ENCODE results near the gene TMEM165. TPM values are rescaled to one million over a fixed set of nuclear protein-coding genes. Genes with fewer than 3 reads are reported as not detected.

TMEM165 gene
- polyA plus RNA-seq, 1 donor from 2014 or later = 102 TPM

DNA sequence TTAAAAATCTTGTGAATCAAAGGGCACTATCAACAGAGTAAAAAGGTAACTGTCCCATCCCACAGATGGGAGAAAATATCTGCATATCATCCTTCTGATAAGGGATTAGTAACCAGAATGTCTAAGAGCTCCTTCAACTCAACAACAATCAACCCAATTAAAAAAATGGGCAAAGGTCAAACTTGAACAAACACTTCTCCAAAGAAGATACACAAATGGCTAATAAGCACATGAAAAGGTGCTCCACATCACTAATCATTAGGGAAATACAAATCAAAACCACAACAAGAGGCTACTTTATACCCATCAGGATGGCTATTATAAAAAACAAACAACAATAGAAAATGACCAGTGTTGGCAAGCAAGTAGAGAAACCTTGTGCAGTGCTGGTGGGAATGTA lies 43.3 kb downstream of the TMEM165 start:
- Histone ChIP-seq H3K27ac (ENCODE audit: low read length) (no peak overlapping the region), H4K20me1 (ENCODE audit: insufficient read depth) (no peaks in the 10 kb centered on the region), H3K27me3 (ENCODE audit: insufficient read depth, low read depth, low read length) (no peaks in the 10 kb centered on the region), H3K9me3 (ENCODE audit: low read length) (no peaks in the 10 kb centered on the region), H3K79me2 (replicated peaks; ENCODE audit: insufficient read depth, low read length) (no peaks in the 10 kb centered on the region), H2AFZ (ENCODE audit: low read depth, low read length) (no peak overlapping the region), H3K9me2 (ENCODE audit: insufficient read depth, low read length) (no peaks in the 10 kb centered on the region), H3K4me3 (ENCODE audit: low read length) (no peak overlapping the region), H3K9ac (ENCODE audit: low read length) (no peak overlapping the region), H3K4me2 (ENCODE audit: low read length) (no peak overlapping the region), H3F3A (ENCODE audit: insufficient read depth, low read length, poor library complexity, severe bottlenecking) (no peaks in the 10 kb centered on the region), H3K36me3 (ENCODE audit: insufficient read depth, low read length) (peaks cover 13% of the 10 kb centered on the region)
- TF ChIP-seq, protein P1, sequence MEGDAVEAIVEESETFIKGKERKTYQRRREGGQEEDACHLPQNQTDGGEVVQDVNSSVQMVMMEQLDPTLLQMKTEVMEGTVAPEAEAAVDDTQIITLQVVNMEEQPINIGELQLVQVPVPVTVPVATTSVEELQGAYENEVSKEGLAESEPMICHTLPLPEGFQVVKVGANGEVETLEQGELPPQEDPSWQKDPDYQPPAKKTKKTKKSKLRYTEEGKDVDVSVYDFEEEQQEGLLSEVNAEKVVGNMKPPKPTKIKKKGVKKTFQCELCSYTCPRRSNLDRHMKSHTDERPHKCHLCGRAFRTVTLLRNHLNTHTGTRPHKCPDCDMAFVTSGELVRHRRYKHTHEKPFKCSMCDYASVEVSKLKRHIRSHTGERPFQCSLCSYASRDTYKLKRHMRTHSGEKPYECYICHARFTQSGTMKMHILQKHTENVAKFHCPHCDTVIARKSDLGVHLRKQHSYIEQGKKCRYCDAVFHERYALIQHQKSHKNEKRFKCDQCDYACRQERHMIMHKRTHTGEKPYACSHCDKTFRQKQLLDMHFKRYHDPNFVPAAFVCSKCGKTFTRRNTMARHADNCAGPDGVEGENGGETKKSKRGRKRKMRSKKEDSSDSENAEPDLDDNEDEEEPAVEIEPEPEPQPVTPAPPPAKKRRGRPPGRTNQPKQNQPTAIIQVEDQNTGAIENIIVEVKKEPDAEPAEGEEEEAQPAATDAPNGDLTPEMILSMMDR (IDR thresholded peaks at IDR 0.05; ENCODE audit: poor library complexity, severe bottlenecking) = no peak
- TF ChIP-seq, protein P2, sequence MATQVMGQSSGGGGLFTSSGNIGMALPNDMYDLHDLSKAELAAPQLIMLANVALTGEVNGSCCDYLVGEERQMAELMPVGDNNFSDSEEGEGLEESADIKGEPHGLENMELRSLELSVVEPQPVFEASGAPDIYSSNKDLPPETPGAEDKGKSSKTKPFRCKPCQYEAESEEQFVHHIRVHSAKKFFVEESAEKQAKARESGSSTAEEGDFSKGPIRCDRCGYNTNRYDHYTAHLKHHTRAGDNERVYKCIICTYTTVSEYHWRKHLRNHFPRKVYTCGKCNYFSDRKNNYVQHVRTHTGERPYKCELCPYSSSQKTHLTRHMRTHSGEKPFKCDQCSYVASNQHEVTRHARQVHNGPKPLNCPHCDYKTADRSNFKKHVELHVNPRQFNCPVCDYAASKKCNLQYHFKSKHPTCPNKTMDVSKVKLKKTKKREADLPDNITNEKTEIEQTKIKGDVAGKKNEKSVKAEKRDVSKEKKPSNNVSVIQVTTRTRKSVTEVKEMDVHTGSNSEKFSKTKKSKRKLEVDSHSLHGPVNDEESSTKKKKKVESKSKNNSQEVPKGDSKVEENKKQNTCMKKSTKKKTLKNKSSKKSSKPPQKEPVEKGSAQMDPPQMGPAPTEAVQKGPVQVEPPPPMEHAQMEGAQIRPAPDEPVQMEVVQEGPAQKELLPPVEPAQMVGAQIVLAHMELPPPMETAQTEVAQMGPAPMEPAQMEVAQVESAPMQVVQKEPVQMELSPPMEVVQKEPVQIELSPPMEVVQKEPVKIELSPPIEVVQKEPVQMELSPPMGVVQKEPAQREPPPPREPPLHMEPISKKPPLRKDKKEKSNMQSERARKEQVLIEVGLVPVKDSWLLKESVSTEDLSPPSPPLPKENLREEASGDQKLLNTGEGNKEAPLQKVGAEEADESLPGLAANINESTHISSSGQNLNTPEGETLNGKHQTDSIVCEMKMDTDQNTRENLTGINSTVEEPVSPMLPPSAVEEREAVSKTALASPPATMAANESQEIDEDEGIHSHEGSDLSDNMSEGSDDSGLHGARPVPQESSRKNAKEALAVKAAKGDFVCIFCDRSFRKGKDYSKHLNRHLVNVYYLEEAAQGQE (IDR thresholded peaks at IDR 0.05; ENCODE audit: borderline replicate concordance) = no peak
- TF ChIP-seq EP300 (conservative IDR thresholded peaks at IDR 0.05; ENCODE audit: poor library complexity, severe bottlenecking) (no peak), MXI1 (conservative IDR thresholded peaks at IDR 0.05; ENCODE audit: poor library complexity, severe bottlenecking) (no peak), RAD21 (conservative IDR thresholded peaks at IDR 0.05) (no peak), SMC3 (conservative IDR thresholded peaks at IDR 0.05; ENCODE audit: poor library complexity) (no peak), POLR2AphosphoS5 (IDR thresholded peaks at IDR 0.05) (no peak), EZH2 (IDR thresholded peaks at IDR 0.05; ENCODE audit: borderline replicate concordance, insufficient read depth, low read length, poor library complexity, severe bottlenecking) (no peak), TAF1 (IDR thresholded peaks at IDR 0.05; ENCODE audit: low read depth) (no peak)

DNA sequence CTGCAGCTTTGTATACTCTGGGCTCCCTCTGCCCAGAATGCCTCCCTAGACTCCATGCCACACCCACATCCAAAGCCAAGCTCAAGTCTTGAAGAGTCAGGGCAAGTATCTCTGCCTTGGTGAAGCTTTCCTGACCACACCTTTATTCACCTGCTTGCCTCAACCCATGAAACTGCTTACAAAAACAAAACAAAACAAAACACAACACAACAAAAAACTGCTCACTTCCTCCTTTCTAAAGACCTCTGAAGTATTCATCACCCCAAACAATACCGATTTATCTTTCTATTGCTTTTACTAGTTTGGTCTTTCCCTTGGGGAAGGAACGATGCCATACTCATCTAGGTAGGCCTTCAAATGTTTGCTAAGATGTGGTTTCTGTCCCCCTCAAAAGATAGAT lies 45.0 kb downstream of the TMEM165 start:
- H3K9me2 ChIP-seq (ENCODE audit: insufficient read depth, low read length) = no peaks in the 10 kb centered on the region
- H3K4me3 ChIP-seq (ENCODE audit: low read length) = no peak overlapping the region
- H3K27ac ChIP-seq (ENCODE audit: low read length) = no peak overlapping the region
- no peak overlapping the region for H2AFZ ChIP-seq (ENCODE audit: low read depth, low read length)
- H3K79me2 ChIP-seq (replicated peaks; ENCODE audit: insufficient read depth, low read length) = no peaks in the 10 kb centered on the region
- H3F3A ChIP-seq (ENCODE audit: insufficient read depth, low read length, poor library complexity, severe bottlenecking) = no peaks in the 10 kb centered on the region
- no peaks in the 10 kb centered on the region for H4K20me1 ChIP-seq (ENCODE audit: insufficient read depth)
- TF ChIP-seq TAF1 (IDR thresholded peaks at IDR 0.05; ENCODE audit: low read depth) = no peak
- no peak for TF ChIP-seq EZH2 (IDR thresholded peaks at IDR 0.05; ENCODE audit: borderline replicate concordance, insufficient read depth, low read length, poor library complexity, severe bottlenecking)
- no peak for TF ChIP-seq RAD21 (conservative IDR thresholded peaks at IDR 0.05)
- no peak for TF ChIP-seq EP300 (conservative IDR thresholded peaks at IDR 0.05; ENCODE audit: poor library complexity, severe bottlenecking)
- no peak for TF ChIP-seq MXI1 (conservative IDR thresholded peaks at IDR 0.05; ENCODE audit: poor library complexity, severe bottlenecking)
- TF ChIP-seq POLR2AphosphoS5 (IDR thresholded peaks at IDR 0.05) = no peak
- H3K36me3 ChIP-seq (ENCODE audit: insufficient read depth, low read length) = peaks cover 13% of the 10 kb centered on the region
- H3K4me2 ChIP-seq (ENCODE audit: low read length) = no peak overlapping the region
- H3K27me3 ChIP-seq (ENCODE audit: insufficient read depth, low read depth, low read length) = no peaks in the 10 kb centered on the region
- no peaks in the 10 kb centered on the region for H3K9me3 ChIP-seq (ENCODE audit: low read length)
- H3K9ac ChIP-seq (ENCODE audit: low read length) = no peak overlapping the region
